Cerebellar cortex (tissue), 1 donor: ENCODE data around the gene ZNF2.

Experiments
- DNase-seq: peaks from one replicate; pipeline ENCODE4 v3.0.0-alpha.2; 2015; ENCODE audit warnings: low spot score

ZNF2 gene

DNA sequence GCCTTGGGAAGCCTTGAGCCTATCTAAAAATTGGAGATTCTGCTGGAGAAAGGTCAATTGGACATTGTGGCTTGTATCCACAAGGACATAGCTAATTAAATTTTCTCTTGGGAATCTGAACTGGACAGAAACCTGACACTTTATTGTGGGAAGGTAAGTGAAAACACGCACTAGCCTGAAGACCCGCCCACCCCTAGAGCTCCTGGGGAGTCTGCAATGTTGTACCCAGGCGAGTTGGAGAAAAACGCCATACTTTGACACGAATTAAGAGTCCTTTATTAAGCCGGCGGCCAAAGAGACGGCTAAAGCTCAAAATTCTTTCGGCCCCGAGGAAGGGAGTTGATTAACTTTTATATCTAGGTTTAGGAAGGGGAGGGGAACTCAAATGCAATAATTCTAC, 40.5 kb downstream of the ZNF2 start:
- DNase-seq, result peak; percentile 1

DNA sequence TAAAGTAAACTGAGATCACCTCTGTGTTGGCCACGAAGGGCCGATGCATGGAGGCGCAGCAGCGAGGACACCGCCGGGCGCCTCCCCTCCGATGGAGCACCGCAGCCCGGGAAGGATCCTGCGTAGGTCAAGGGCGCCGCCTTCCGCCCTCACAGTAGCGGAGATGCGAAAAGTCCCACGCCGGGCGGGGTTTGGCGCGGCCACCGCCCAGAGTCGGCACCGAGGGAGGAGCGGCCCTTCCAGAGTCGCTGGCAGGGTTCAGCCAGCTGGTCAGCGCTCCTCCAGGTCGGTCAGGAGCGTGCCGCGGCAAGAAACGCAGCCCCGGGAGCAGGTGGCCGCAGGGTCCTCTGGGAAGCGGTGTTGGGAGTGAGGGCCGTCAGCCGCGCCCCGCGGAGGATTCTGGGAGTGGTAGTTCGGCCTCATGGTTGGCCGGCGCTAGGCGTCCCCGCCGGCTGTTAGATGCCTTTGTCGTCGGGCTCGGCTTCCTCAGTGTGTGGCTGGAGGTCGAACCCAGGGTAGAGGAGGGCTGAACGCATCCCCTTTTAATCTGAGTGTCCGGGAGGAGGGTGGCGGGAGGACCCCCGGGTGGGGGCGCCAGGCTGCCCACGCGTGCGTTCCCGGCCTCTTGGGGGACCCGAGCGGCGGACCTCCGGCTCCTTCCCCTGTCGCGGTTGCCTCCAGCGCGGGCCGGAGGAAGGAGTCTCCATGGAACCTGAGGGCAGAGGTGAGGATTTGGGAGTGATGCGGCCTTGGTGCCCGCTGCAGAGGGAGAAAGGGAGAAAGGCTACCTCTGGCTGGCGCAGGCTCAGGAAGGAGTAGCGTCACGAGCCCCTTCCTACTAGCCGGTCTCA, 41.7 kb downstream of the ZNF2 start, which contains the start of gene ZNF892:
Gene ZNF892 (plus strand): TSS at position 411 of the 851 bp plus-strand sequence. CDS start 295 bp downstream, at position 706.
- DNase-seq, result peak; percentile 93

DNA sequence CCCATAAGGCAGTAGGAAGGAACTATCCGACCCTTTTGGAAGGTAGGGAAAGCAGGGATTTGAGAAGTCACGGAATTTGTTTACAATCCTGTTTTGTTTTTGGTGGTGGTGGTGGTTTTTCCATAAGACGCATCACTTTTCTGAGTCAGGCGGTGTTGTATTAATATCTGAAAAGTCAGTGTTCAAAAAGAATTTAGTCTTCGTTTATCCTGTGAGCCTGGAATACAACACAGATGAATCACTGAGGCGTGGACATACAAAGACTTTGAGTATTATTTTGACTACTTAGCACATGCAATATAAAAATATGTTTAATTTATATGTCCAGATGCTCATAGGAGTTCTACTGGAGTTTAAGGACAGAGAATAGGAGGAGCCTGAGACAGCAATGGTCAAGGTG, 42.5 kb downstream of the ZNF2 start:
- no peak for DNase-seq

DNA sequence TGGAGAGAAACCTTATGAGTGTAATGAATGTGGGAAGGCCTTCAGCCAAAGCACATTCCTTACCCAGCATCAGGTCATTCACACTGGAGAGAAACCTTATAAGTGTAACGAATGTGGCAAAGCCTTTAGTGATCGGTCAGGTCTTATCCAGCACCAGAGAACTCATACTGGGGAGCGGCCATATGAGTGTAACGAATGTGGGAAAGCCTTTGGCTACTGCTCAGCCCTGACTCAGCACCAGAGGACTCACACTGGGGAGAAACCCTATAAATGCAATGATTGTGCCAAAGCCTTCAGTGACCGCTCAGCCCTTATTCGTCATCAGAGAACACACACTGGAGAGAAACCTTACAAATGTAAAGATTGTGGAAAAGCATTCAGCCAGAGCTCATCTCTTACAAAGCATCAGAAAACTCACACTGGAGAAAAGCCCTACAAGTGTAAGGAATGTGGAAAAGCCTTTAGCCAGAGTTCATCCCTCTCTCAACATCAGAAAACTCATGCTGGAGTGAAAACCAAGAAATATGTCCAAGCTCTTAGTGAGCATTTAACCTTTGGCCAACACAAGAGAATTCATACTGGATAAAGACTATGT, 49.5 kb downstream of the ZNF2 start:
- no peak for DNase-seq

DNA sequence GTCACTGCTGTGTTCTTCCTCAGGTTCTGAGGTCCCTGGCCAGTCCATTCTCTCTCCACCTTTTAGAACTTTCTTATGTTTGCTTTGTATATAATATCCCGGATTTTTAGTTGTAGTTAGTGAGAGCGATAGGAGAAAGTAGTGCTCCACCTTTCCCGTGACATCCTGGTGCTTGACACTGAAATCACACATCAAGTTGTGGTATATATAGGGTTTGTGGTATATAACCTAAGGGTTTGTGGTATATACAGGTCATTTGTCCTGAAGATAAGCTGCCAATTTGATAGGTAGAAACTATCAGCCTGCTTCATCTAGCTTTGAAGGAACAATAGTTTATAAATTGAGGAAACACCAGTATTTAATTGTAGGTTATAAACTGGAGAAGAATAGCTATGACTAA, 54.8 kb downstream of the ZNF2 start:
- DNase-seq, result no peak

DNA sequence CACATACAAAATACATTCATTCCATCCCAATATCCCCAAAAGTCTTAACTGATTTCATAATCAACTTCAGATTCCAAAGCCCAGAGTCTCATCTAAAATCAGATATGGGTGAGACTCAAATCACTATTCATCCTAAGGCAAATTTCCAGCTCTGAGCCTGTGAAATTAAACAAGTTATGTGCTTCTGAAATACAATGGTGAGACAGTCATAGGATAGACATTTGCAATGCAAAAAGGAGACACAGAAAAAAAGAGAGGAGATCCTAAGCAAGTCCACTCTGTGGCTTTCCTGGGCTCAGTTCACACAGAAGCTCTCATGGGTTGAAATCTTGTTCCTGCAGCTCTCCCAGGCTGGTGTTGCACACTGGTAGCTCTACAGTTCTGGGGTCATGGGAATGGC, 60.0 kb downstream of the ZNF2 start:
- no peak for DNase-seq

DNA sequence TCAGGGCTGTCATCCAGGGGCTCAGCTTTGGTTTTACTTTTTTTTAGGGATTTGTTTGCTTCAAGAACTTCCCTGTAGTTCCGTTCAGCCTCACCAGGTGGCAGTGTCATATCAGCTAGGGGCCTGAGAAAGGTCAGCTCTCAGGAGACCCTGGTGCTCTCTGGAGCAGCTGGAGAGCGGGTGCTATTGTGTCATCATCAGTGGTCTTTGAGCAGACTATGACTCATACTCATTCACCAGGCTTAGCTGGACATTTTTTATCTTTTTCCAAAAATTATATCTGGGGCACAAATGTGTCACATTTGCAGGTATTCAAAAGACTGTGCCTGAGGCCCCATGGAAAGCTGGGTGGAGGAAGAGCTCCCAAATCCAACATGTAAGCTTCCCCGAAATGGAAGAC, 66.1 kb downstream of the ZNF2 start:
- DNase-seq, result peak; percentile 38

DNA sequence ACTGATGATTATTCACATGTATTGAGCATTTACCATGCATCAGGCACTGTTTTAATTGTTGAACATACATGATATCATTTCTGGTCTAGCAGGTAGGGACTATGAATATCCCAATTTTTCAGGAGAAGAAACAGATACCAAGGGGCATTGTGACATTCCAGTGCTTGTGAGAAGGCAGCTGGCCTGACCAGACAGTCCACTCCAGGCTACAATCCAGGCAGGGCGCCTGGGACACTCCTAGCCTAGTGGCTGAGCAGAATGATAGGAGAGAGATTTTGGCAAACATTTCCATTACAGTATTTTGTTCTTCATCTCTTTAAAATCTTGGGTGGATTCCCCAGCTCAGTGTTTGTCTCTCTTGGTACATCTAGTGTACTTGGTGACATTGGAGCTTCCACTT, 66.6 kb downstream of the ZNF2 start:
- DNase-seq, result no peak
